Activated T-cell treated with anti-CD3 and anti-CD28 coated beads, Interleukin-2, amount 50 U/mL, for 24 hours (primary cell): Measurements from ENCODE around the gene SMIM38.

Experiments
- DNase-seq: peaks from one replicate; pipeline ENCODE4 v3.0.0-alpha.2; 2020
- H3K27ac Mint-ChIP-seq: 2 replicates; pipeline ENCODE4 v1.8.0; 2020; ENCODE audit warnings: mild to moderate bottlenecking, mixed read lengths
- H3K27me3 Mint-ChIP-seq: 2 replicates; pipeline ENCODE4 v1.8.0; 2020; ENCODE audit warnings: mixed read lengths
- H3K36me3 Mint-ChIP-seq: 2 replicates; pipeline ENCODE4 v1.8.0; 2020; ENCODE audit warnings: low read depth, mixed read lengths
- H3K4me1 Mint-ChIP-seq: 2 replicates; pipeline ENCODE4 v1.8.0; 2020; ENCODE audit warnings: low read depth, mixed read lengths
- H3K4me3 Mint-ChIP-seq: 2 replicates; pipeline ENCODE4 v1.8.0; 2020; ENCODE audit warnings: mild to moderate bottlenecking, moderate library complexity, mixed read lengths
- H3K9me3 Mint-ChIP-seq: 2 replicates; pipeline ENCODE4 v1.8.0; 2020; ENCODE audit warnings: mixed read lengths

SMIM38 gene

GRCh38 chr11:69183613-69184012 lies 27.9 kb downstream of the SMIM38 start:
- Mint-ChIP-seq H3K4me1 (peaks cover 6% of the 10 kb centered on the region), H3K4me3 (no peak overlapping the region), H3K9me3 (peaks cover 9% of the 10 kb centered on the region), H3K36me3 (no peaks in the 10 kb centered on the region), H3K27me3 (peaks cover 11% of the 10 kb centered on the region), H3K27ac (no peak overlapping the region)
- no peak for DNase-seq

DNA sequence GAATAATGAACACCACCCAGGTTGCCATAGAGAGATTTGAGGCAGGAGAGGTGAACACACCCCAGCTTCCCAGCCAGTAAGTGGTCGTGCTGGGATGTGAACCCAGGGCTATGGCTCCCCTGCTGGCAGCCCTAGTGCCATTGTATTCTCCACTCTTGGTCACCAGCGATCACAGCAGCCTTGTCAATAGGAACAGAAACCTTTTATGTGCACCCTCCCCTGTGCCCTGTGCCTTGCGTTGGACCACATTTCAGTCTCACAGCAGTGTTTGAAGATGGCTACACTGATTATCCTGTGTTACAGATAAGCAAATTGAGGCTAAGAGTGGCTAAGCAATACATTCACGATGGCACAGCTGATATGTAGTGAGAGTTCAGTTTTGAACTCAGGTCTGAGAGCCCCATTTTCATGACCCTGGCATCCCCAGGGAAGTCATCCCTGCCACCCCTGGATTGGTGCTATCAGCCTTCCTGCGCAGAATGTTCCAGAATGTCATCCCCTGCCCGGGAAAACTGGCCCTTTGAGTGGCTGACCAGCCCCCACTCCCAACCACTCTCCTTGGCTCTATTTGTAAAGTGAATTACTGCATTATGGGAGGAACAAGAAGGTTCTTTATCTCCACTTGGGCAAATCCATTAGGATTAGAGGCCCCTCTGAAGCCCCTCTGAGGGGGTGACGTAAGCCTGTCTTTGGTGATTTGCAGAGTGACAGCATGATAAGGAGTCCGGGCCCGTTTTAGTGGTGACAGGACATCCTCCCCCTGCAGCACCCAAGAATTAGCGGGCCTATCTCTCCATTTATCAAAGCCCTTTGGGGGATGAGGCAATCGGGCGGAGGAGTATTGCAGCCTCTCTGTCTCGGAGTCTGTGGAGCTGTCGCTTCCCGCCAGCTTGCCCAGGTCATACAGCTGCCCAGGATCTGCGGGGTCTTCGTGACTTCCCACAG lies 30.9 kb downstream of the SMIM38 start:
- peaks cover 6% of the 10 kb centered on the region for H3K4me1 Mint-ChIP-seq
- no peaks in the 10 kb centered on the region for H3K36me3 Mint-ChIP-seq
- H3K4me3 Mint-ChIP-seq = no peak overlapping the region
- no peak for DNase-seq
- H3K27ac Mint-ChIP-seq = no peak overlapping the region
- peaks cover 4% of the 10 kb centered on the region for H3K27me3 Mint-ChIP-seq
- peaks cover 13% of the 10 kb centered on the region for H3K9me3 Mint-ChIP-seq

DNA sequence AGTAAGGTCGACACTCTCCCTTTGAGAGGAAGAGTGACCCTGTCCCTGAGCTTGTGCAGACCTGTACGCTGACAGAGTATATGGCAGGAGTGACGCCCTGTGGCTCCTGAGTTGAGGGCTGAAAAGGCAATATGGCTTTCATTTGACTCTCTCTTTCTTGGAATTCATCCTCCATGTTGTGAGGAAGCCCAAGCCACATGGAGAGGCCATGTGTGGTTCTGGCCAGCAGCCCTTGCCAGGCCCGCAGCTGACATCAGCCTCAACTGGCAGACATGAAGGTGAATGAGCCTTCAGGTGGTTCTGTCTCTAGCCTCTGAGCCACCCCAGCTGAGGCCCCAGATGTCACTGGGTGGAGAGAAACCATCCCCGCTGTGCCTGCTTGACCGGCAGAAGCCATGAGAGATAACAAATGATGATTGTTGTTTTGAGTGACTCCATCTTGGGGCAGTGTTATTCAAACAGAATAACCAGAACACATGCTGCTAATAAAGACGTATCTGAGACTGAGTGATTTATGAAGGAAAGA lies 31.9 kb downstream of the SMIM38 start:
- H3K4me1 Mint-ChIP-seq = peaks cover 6% of the 10 kb centered on the region
- H3K27me3 Mint-ChIP-seq = peaks cover 3% of the 10 kb centered on the region
- peaks cover 13% of the 10 kb centered on the region for H3K9me3 Mint-ChIP-seq
- no peak overlapping the region for H3K4me3 Mint-ChIP-seq
- DNase-seq = no peak
- H3K36me3 Mint-ChIP-seq = no peaks in the 10 kb centered on the region
- H3K27ac Mint-ChIP-seq = no peak overlapping the region

- Mint-ChIP-seq H3K4me3 (no peak overlapping the region), H3K9me3 (peaks cover 13% of the 10 kb centered on the region), H3K27me3 (peaks cover 6% of the 10 kb centered on the region), H3K4me1 (no peaks in the 10 kb centered on the region), H3K36me3 (no peaks in the 10 kb centered on the region), H3K27ac (no peak overlapping the region)
- no peak for DNase-seq
Measured at GRCh38 chr11:69189059-69189458, 33.3 kb downstream of the SMIM38 start.

DNA sequence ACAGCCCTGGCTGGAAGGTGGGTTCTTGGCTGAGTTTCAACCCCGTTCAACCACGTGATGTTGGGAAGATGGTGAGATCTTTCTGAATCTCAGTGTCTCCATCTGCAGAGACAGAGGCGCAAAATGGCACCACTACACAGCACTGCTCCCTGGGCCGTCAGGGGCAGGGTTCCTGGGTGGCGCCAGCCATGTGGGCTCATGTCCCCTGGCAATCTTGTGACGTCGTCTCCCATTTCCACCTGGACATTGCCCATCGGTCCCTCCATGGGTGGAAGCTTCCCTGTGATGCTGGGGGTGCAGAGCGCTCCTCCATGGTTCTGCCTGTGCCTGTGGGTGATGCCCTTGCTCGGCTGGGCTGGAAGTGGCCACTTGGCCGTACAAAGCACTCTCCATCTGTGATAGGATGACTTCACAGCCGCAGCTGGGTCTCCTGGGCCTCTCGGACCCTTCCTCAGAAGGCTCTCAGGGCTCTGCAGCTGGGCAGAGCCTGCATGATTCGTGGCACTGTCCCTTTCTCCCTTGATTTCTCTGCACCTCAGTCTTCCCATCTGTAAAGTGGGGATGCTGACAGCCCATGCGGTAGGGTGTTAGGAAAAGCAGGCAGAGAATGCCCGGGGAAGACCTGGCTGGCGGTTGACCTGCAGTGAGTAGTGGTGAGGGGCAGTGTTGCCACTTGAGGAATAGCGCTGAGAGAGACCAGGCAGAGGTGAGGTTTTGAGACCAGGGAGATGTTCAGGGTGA lies 35.2 kb downstream of the SMIM38 start:
- H3K27ac Mint-ChIP-seq = no peak overlapping the region

GRCh38 chr11:69192301-69192721 lies 36.6 kb downstream of the SMIM38 start:
- H3K9me3 Mint-ChIP-seq = peaks cover 13% of the 10 kb centered on the region
- H3K27ac Mint-ChIP-seq = no peak overlapping the region
- no peak for DNase-seq
- H3K4me3 Mint-ChIP-seq = no peak overlapping the region
- no peaks in the 10 kb centered on the region for H3K36me3 Mint-ChIP-seq
- no peaks in the 10 kb centered on the region for H3K4me1 Mint-ChIP-seq
- H3K27me3 Mint-ChIP-seq = peaks cover 4% of the 10 kb centered on the region

More for the DNA sequence above, 35.2 kb downstream of the SMIM38 start:
- DNase-seq = no peak
- no peaks in the 10 kb centered on the region for H3K36me3 Mint-ChIP-seq
- H3K4me3 Mint-ChIP-seq = no peak overlapping the region
- no peaks in the 10 kb centered on the region for H3K4me1 Mint-ChIP-seq
- peaks cover 4% of the 10 kb centered on the region for H3K27me3 Mint-ChIP-seq
- peaks cover 13% of the 10 kb centered on the region for H3K9me3 Mint-ChIP-seq

GRCh38 chr11:69193151-69193550 lies 37.4 kb downstream of the SMIM38 start:
- Mint-ChIP-seq H3K36me3 (no peaks in the 10 kb centered on the region), H3K9me3 (peaks cover 8% of the 10 kb centered on the region), H3K27me3 (peaks cover 4% of the 10 kb centered on the region), H3K4me3 (no peak overlapping the region), H3K27ac (no peak overlapping the region), H3K4me1 (no peaks in the 10 kb centered on the region)
- no peak for DNase-seq

DNA sequence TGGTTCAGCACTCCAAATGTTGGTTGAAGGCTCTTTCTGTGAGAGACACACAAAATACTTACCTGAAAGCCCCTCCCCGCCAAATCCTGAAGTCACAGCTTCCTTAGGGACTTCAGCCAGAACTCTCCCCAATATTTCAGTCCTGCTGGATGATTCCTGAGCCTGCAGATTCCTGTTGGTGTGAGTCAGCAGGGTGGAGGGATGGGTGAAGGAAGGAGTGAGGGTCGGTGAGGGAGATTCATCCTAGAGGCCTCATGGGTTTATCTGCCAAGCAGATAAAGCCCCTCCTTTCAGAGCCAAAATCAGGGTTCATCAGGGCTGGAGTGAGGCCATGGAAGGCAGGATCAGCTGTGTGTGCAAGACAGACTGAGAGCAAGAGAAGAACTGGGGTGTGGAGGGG lies 37.9 kb downstream of the SMIM38 start:
- H3K4me1 Mint-ChIP-seq = no peaks in the 10 kb centered on the region
- peaks cover 4% of the 10 kb centered on the region for H3K27me3 Mint-ChIP-seq
- H3K9me3 Mint-ChIP-seq = peaks cover 4% of the 10 kb centered on the region
- no peaks in the 10 kb centered on the region for H3K36me3 Mint-ChIP-seq
- no peak overlapping the region for H3K4me3 Mint-ChIP-seq
- H3K27ac Mint-ChIP-seq = no peak overlapping the region
- no peak for DNase-seq

DNA sequence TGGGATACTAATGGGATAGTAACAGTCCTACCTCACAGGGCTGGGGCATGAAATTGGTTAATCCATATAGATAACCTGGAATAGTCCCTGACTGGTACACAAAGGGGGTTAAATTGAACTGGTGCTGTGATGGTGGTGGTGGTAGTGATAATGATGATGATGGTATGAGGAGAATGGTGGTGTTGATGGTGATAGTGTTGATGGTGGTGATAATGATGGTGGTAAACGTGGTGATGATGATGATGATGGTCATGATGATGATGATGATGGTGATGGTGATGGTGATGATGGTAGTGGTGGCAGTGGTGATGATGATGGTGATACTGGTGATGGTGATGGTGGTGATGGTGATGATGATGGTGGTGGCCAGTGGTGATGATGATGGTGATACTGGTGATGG lies 38.7 kb downstream of the SMIM38 start:
- H3K4me1 Mint-ChIP-seq = peaks cover 1% of the 10 kb centered on the region

DNA sequence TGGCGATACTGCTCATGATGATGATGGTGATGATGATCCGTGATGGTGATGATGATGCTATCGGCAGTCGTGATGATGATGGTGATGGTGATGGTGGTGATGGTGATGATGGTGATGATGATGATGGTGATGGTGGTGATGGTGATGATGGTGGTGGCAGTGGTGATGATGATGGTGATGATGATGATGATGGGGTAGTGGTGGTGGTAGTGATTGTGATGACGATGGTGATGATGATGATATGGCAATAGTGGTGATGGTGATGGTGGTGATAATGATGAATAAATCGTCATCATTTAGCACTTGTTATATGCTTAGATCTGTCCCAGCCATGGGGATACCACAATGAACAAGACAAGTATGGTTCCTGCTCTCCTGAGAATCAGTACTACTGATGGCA lies 39.2 kb downstream of the SMIM38 start:
- H3K4me3 Mint-ChIP-seq = no peak overlapping the region
- DNase-seq = no peak
- no peak overlapping the region for H3K27ac Mint-ChIP-seq

More for the DNA sequence above, 38.7 kb downstream of the SMIM38 start:
- H3K4me3 Mint-ChIP-seq = no peak overlapping the region
- H3K27ac Mint-ChIP-seq = no peak overlapping the region
- H3K36me3 Mint-ChIP-seq = no peaks in the 10 kb centered on the region
- no peak for DNase-seq
- H3K27me3 Mint-ChIP-seq = peaks cover 4% of the 10 kb centered on the region
- no peaks in the 10 kb centered on the region for H3K9me3 Mint-ChIP-seq

GRCh38 chr11:69195824-69196782 lies 40.4 kb downstream of the SMIM38 start:
- no peaks in the 10 kb centered on the region for H3K9me3 Mint-ChIP-seq
- no peak overlapping the region for H3K27ac Mint-ChIP-seq
- no peak overlapping the region for H3K4me3 Mint-ChIP-seq
- H3K27me3 Mint-ChIP-seq = peaks cover 4% of the 10 kb centered on the region
- H3K4me1 Mint-ChIP-seq = peaks cover 6% of the 10 kb centered on the region
- DNase-seq = no peak
- H3K36me3 Mint-ChIP-seq = no peaks in the 10 kb centered on the region

More for the DNA sequence above, 39.2 kb downstream of the SMIM38 start:
- Mint-ChIP-seq H3K36me3 (no peaks in the 10 kb centered on the region), H3K9me3 (no peaks in the 10 kb centered on the region), H3K27me3 (peaks cover 4% of the 10 kb centered on the region), H3K4me1 (peaks cover 6% of the 10 kb centered on the region)

DNA sequence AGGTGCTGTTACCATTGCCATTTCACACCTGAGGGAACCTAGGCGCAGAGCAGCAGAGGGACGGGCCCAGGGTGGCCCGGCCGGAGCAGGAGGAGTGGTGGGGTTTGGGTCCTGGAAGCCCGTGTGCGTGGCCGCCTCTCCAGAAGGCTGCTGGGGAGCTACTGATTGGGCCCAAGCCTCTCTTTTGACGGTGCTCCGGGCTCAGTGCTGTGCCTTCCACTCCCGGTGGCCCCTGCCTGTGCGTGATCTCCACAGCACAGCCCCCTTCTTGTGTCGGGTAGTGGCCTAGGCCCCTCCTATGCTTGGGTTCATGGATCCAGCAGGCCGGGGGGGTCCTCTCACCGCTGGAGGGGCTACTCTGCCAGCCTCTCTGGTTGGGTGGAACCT lies 41.0 kb downstream of the SMIM38 start:
- H3K27me3 Mint-ChIP-seq = peaks cover 11% of the 10 kb centered on the region
- DNase-seq = no peak
- no peaks in the 10 kb centered on the region for H3K9me3 Mint-ChIP-seq
- H3K36me3 Mint-ChIP-seq = no peaks in the 10 kb centered on the region
- H3K4me1 Mint-ChIP-seq = peaks cover 6% of the 10 kb centered on the region
- H3K4me3 Mint-ChIP-seq = no peak overlapping the region
- H3K27ac Mint-ChIP-seq = no peak overlapping the region

DNA sequence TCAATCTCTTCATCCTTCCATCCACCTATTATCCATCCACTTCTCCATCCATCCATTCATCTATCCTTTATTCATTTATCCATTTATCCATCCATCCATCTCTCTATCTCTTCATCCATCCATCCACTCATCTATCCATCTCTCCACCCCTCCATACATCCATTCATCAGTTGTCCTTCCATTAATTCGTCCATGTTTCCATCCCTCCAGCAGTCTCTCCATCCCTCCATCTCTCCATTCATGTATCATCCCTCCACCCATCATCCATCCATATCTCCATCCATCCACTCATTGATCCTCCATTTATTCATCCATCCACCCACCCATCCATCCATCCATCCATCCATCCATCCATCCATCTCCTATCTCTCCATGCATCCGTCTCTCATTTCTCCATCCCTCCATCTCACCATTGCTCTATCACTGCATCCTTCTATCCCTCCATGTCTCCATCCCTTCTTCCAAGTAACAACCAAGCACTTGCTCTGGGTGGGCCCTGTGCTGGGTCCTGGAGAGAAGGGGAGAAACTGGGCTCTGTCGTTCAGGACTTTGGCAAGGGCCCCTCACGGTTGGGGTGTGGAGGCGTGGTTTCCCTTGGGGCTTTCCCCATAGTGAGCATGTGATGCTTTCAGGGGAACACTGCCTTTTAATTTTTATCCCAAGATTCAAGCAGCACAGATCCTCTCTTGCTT lies 43.3 kb downstream of the SMIM38 start:
- DNase-seq = no peak
- no peaks in the 10 kb centered on the region for H3K36me3 Mint-ChIP-seq
- H3K4me3 Mint-ChIP-seq = no peak overlapping the region
- H3K4me1 Mint-ChIP-seq = peaks cover 6% of the 10 kb centered on the region
- H3K27ac Mint-ChIP-seq = no peak overlapping the region
- H3K27me3 Mint-ChIP-seq = peaks cover 8% of the 10 kb centered on the region
- no peaks in the 10 kb centered on the region for H3K9me3 Mint-ChIP-seq
